NCI-H1930 (cell line): ENCODE results near the gene NUDT9.
"Not testable (repeated sequence)": the region's sequence is repeated elsewhere in the genome, so short reads cannot be mapped to it uniquely, and the experiment has no call there.

ENCODE experiments used
- DNase-seq, 2 experiments: peaks; one replicate each; lab custom pipeline; 2025; lab: John Stamatoyannopoulos, UW

Gene NUDT9, protein sequence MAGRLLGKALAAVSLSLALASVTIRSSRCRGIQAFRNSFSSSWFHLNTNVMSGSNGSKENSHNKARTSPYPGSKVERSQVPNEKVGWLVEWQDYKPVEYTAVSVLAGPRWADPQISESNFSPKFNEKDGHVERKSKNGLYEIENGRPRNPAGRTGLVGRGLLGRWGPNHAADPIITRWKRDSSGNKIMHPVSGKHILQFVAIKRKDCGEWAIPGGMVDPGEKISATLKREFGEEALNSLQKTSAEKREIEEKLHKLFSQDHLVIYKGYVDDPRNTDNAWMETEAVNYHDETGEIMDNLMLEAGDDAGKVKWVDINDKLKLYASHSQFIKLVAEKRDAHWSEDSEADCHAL

DNA sequence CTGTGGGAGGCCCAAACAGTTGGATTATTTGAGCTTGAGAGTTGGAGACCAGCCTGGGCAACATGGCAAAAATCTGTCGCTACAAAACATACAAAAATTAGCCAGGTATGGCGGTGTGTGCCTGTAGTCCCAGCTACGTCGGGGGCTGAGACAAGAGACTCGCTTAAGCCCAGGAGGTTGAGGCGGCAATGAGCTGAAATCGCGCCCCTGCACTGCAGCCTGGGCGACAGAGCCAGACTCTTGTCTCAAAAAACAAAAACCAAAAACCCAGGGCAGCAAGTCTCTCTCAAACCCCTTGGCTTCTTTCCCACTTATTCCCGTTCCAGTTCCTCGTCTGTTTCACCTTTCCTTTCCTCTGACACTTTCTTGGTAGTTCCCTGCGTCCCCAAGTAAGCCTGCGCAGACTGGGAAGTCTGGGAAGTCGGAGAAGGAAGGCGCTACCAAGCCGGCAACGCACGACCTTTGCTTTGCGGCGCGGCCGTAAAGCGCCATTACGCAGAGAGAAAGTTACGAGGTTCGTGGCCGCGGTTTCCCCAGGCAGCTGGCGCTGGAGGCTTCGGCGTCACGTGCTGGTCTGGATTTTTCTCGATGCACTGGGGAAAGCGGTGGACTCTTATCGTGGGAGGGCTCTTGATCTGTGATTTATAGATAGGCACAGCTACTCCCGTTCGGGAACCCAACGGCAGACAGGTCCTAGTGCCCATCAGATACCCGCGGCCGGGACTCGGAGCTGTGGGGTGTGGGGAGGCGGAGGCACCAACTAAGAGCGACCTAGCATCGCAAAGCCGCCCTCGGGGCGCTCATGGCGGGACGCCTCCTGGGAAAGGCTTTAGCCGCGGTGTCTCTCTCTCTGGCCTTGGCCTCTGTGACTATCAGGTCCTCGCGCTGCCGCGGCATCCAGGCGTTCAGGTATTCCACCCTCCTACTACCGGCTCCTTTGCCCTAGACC, at the start of gene NUDT9:
NUDT9 (plus strand) TSS at position 470 of the 949 bp plus-strand sequence; CDS start at position 803, 333 bp downstream.
- peak; percentile 84 to 87 for DNase-seq

DNA sequence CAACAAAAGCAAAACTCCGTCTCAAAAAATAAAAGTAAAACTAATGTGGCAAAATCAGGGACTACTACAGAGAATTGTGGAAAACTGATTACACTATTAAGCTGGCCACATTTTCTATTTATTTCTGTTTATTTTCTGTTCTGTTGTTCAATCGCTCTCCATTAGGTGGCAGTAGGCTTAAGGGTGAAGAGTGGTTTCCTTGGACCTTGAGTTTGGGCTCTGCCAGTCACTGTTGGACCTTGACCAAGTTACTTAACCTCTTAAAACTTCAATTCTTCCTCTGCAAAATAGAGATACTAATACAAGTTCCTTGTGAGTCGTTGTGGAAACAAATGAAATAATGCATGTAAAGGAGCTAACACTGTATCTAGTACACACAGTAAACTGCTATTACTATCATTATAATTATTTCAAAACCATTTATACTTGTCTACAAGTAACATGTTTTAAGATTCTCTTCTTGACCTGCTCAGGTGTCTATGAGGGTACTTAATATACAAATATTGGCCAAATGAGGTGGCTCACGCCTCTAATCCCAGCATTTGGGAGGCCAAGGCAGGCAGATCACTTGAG, 46.6 kb upstream of the NUDT9 start:
- DNase-seq, result no peak

DNA sequence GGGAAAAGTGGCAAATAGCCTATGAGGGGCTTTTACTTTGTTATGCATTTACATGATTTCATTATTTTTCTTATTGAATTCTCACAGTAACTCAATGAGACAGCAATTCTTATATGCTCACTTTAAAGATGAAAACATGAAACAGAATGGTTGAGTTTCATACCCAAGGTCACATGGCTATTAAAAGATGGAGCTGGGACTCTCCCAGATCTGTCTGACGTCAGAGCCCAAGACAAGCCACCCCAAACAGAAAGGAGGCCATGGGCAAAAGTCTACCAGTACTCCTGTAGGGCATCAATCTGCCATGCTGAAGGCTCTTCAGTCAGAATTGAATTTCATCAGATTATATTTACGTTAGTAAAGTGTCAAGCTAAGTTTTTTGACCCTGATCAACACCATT, 44.6 kb upstream of the NUDT9 start:
- no peak for DNase-seq

DNA sequence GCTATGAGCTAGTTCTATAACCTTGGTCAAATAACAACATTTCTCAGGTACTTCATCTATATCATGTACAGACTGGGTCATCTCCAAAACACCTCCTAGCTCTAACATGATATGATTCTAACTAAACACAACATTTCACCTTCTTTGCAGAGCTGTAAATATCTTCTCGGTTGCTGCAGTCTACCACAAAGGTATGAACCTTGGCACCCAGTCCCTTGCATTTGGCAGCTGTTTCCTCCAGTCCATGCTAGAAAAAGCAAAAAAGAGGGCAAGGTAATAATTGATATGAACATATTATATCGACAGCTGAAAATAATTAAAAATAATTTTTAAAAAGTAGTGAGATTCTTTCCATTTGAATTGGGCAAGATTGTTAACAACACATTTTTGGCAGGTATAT, 40.3 kb upstream of the NUDT9 start:
- DNase-seq, result no peak

DNA sequence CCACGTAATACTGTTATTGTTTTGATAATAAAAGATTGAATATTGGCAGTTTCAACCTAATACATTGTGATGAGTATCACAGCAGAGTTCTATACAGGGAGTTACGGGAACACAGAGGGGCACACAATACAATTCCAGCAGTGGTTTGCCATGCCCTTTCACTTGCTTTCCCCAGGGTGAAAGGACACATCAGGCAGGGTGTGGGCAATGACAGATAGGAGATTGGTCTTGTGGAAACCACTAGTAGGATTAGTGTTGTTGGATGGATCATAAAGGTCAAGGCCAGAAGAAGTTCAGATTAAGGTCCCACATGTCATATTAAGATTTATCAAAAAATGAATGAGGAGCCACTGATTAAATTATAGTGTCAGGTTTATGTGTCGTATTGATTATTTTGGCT, 39.4 kb upstream of the NUDT9 start:
- DNase-seq, result no peak

DNA sequence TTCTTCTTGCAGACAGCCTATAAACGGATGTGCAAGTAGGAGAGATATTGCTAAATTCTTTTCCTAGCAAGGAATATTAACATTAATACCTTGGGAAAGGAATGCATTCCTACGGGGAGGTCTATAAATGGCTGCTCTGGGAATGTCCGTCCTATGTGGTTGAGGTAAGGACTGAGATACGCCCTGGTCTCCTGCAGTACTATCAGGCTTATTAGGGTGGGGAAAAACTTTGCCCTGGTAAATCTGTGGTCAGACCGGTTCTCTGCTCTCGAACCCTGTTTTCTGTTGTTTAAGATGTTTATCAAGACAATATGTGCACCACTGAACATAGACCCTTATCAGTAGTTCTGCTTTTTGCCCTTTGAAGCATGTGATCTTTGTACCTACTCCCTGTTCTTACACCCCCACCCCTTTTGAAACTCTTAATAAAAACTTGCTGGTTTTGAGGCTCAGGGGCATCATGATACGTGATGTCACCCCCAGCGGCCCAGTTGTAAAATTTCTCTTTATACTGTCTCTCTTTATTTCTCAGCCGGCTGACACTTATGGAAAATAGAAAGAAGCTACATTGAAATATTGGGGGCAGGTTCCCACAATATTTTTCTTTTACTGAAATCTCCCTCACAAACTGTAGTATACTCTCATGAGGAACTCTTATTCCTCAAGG, 37.8 kb upstream of the NUDT9 start:
- not testable (repeated sequence) for DNase-seq

DNA sequence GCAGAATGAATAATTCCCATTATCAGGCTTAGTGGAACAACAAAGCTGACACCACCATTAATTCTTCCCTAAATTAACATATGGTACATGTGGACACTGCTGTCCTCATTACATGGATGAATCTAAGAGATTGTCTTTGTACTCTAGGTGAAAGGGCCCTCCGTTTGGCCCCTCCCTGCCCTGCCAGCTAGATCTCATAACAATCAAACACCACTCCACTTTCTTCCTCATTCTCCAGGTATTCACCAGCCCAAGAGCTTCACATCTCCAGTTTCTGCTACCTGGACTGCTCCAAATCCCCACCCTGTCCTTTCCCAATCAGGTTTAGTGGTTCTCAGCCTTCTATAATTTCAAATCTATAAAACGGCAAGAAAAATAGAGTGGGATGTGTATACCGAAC, 35.1 kb upstream of the NUDT9 start:
- DNase-seq, result no peak

DNA sequence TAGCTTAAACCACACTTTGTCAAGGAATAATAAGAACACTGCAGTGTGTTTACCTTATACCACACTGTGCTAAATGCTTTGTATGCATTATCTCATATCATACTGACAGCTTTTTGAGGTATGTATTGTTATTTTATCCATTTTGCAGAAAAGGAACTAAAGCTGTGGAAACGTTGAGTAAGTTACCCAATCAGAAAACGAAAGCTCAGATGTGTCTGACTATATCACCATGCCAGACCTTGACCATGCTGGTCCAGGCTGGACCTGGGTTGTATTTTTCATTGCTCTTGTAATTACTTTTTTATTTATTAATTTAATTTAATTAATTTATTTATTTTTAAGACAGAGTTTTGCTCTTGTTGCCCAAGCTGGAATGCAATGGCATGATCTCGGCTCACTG, 33.5 kb upstream of the NUDT9 start:
- no peak for DNase-seq

DNA sequence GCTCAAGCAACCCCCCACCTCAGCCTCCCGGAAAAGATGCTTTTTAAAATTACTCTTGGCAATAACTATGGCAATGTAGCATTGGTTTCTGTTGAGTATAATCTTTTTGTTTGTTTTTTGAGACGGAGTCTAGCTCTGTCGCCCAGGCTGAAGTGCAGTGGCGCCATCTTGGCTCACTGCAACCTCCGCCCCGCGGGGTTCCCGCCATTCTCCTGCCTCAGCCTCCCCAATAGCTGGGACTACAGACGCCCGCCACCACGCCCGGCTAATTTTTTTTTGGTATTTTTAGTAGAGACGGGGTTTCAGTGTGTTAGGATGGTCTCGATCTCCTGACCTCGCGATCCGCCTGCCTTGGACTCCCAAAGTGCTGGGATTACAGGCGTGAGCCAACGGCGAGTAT, 32.3 kb upstream of the NUDT9 start:
- DNase-seq, result not testable (repeated sequence)

DNA sequence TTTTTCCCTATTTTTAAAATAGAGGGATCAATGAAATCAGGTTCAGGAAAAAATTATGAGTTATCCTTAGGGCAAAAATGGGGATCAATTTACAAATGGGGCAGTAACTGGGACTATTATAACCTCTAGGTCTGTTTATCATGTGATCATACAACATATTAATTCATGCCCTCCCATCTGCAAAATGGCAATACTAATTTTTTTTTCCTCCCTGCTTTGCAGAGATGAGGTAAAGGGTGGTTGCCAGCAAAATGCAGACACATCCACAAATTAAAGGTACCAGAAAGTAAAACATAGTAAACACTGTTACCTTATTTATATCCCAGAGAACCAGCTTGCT, 31.9 kb upstream of the NUDT9 start:
- no peak for DNase-seq

DNA sequence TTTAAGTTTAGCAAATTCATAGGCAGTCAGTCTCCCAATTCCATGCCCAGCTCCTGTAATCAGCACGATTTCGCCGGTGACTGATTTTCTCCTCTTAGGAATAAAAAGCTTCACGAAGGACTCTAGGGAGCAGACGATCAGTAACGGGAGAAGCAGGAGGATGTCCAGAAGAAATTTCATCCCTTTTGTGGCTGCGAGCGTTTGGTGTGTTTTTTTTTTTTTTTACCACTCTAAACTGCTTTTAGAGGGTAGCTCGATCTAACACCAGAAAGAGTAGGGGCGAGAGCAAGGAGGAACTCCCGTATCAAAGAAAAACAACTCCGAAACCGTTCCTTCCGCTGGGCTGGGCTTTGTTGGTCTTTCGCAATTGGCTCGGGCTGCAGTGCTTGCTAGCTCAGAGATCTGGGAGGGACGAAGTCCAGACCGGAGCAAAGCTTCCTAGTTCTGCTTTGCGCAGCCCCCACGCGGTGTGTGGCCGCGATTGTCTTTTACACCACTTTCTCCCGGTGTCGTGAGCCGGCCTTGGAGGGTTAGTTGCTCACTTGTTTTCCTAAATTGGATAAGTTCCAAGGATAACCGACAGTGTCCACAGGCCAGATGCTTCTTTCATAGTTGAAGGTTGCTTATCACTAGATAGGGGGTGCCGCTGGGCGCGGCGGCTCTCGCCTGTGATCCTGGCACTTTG, 31.3 kb upstream of the NUDT9 start, which contains the start of gene HSD17B11:
HSD17B11 (minus strand) TSS at position 298 of the 685 bp plus-strand sequence; CDS start at position 180, 118 bp downstream.
- DNase-seq, result peak; percentile 70 to 76

DNA sequence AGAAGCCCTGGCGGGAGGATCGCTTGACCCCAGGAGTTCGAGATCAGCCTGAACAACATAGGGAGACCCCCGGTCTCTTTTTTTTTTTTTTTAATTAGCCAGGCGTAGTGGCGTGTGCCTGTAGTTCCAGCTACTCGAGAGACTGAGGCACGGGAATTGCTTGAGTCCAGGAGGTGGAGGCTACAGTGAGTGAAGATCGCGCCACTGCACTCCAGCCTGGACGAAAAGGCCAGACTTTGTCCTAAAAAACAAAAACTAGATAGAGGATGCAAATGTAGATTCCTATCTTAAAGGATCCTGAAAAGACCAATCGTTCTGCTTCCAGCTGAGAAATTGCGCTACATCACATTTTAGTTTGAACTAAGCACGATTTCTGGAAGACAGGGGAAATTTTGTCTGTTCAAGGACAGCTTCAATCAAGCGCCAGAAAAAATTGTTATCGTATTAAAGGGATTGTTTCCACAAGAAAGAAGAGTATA, 30.8 kb upstream of the NUDT9 start:
- DNase-seq, result no peak

DNA sequence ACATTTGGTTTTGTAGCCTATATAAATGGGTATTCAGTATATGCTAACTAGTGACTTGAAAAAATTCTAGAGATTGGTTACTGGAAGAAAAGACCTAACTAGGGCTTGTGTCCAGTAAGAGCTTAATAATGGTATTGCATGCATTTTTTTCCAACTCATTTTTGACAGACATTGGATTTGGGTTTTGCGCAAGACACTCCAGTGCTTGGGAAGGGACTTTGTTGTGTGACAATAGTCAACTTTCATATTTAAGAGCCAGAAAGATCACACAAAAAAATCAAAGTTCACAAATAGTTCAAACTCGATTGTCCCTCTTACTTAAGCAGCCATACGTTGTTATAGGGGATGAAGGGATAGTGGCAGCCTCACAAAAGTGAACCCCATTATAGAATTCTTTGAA, 30.2 kb upstream of the NUDT9 start:
- no peak for DNase-seq

DNA sequence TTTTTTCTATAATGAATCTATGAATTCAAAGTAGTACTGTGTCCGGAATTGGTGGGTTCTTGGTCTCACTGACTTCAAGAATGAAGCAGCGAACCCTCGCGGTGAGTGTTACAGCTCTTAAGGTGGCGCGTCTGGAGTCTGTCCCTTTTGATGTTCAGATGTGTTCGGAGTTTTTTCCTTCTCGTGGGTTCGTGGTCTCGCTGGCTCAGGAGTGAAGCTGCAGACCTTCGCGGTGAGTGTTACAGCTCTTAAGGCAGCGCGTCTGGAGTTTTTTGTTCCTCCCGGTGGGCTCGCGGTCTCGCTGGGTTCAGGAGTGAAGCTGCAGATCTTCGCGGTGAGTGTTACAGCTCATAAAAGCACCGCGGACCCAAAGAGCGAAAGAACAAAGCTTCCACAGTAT, 27.3 kb upstream of the NUDT9 start:
- not testable (repeated sequence) for DNase-seq

DNA sequence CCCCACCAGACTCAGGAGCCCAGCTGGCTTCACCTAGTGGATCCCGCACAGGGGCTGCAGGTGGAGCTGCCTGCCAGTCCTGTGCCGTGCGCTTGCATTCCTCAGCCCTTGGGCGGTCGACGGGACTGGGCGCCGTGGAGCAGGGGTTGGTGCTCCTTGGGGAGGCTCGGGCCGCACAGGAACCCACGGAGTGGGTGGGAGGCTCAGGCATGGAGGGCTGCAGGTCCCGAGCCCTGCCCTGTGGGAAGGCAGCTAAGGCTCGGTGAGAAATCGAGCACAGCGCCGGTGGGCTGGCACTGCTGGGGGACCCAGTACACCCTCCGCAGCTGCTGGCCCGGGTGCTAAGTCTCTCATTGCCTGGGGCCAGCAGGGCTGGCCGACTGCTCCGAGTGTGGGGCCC, 26.5 kb upstream of the NUDT9 start:
- not testable (repeated sequence) for DNase-seq

DNA sequence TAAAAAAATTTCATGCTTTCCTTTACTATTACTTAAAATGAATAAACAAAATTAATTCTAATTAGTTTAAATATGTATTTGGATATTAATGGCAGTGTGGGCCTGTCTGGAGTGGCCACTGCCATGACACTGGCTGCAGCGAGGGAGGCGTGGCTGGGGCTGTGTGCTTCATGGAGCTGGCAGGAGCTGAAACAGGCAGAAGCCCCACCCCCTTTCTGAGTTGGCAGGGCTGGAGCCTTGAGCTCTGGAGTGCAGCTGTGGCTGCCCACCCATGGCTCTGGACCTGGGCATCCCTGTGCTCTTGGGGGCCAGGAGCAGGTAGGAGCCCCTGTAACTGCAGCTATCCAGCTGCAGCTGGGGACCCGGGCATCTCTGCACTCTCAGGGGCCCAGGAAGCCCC, 23.2 kb upstream of the NUDT9 start:
- no peak for DNase-seq

DNA sequence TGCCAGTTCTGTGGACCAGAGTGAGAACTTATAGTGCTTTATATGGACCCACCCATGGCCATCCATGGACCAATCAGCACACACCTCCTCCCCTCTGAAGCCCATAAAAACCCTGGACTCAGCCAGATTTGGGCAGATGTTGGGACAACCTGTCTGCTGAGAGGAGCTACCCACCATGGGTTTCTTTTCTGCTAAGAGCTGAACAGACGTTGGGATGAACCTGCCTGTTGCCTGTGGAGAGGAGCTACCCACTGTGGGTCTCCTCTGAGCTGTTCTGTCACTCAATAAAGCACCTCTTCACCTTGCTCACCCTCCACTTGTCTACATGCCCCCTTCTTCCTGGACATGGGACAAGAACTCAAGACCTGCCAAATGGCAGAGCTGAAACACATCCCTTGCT, 22.4 kb upstream of the NUDT9 start:
- DNase-seq, result no peak

DNA sequence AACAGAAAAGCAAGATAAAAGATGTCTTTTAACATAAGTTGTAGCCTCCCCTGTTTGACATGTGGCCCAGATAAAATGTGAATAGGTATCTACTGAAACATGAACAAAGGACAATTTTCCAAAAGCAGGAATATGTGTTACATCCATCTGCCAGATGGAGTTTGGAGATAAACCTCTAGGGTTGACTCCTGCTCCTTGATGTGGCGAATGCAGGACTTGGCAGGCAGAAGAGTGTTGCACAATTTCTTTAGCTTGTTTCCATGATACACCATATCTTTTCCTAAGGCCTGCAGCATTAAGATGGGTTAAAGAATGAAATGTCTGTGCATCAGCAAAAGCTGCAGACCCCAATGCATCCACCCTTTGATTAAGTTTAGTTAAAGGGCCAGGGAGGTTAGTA, 18.6 kb upstream of the NUDT9 start:
- DNase-seq, result not testable (repeated sequence)

DNA sequence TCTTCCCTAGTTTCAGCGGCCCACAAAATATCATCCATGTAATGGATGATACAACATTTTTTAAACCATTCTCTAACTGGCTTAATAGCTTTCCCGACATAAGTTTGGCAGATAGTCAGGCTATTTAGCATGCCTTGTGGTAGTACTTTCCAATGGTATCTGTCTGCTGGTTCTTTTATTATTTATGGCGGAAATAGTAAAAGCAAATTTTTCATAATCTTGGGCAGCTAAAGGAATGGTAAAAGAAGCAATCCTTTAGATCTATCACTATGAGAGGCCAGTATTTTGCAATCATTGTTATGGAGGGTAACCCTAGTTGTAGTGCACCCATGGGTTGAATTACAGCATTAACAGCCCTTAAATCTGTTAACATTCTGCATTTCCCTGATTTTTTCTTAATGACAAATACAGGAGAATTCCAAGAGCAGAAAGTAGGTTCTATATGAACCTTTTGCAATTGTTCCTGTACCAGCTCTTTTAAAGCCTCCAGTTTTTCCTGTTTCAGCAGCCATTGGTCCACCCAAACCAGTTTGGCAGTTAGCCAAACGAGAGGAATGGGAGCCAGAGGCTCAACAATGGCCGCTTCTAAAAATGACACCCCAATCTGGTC, 17.1 kb upstream of the NUDT9 start:
- DNase-seq, result no peak

DNA sequence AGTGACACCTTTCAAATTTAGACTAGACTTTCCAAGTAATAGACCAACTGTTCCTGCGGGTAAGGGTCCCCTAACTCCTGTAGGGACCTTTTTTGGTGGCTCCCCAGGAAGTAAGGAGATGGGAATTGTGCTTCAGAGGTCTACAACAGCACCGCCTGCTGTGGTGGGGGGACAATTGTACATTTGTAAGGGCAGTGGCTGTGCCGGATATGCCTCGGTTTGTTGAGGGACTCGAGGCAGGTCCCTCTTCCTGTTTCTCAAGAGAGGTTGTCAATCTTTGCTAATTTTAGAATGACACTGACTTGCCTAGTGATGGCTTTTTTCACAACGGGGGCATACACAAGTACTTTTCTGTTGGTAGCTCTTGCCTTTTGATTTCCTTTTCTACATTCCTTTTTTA, 15.9 kb upstream of the NUDT9 start:
- no peak for DNase-seq

DNA sequence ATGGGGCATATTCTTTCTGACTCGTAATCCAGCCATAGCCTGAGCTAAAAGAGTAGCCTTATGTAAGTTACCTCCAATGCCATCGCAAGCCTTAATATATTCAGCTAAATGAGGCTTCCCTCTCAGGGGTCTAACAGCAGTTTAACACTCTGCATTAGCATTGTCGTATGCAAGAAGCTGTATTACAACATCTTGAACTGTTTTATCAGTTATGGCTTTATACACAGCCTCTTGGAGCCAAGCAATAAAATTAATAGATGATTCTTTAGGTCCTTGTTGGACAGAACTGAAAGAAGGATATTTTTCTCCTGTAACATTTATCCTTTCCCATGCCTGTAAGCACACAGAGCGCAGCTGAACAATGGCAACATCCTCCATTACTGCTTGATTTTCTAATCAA, 15.5 kb upstream of the NUDT9 start:
- not testable (repeated sequence) for DNase-seq
